ENCODE results near the gene FHL1.
"Not testable (repeated sequence)": the region's sequence is repeated elsewhere in the genome, so short reads cannot be mapped to it uniquely, and the experiment has no call there.

DNA sequence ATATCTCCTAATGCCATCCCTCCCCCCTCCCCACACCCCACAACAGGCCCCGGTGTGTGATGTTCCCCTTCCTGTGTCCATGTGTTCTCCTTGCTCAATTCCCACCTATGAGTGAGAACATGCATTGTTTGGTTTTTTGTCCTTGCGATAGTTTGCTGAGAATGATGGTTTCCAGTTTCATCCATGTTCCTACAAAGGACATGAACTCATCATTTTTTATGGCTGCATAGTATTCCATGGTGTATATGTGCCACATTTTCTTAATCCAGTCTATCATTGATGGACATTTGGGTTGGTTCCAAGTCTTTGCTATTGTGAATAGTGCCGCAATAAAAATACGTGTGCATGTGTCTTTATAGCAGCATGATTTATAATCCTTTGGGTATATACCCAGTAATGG, 90.5 kb downstream of the FHL1 start:
- TF ChIP-seq, protein P1, sequence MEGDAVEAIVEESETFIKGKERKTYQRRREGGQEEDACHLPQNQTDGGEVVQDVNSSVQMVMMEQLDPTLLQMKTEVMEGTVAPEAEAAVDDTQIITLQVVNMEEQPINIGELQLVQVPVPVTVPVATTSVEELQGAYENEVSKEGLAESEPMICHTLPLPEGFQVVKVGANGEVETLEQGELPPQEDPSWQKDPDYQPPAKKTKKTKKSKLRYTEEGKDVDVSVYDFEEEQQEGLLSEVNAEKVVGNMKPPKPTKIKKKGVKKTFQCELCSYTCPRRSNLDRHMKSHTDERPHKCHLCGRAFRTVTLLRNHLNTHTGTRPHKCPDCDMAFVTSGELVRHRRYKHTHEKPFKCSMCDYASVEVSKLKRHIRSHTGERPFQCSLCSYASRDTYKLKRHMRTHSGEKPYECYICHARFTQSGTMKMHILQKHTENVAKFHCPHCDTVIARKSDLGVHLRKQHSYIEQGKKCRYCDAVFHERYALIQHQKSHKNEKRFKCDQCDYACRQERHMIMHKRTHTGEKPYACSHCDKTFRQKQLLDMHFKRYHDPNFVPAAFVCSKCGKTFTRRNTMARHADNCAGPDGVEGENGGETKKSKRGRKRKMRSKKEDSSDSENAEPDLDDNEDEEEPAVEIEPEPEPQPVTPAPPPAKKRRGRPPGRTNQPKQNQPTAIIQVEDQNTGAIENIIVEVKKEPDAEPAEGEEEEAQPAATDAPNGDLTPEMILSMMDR (IDR thresholded peaks at IDR 0.05; ENCODE audit: low read depth, low read length) = not testable (repeated sequence)
- TF ChIP-seq EZH2phosphoT487 (IDR thresholded peaks at IDR 0.05; ENCODE audit: low read depth) = not testable (repeated sequence)
